Fibroblast of skin of left biceps (primary cell): ENCODE measurements around the gene TNFAIP8L2.

Source experiments
- DNase-seq, 2 experiments: peaks; one replicate each; pipeline ENCODE4 v3.0.0-alpha.2; 2013; ENCODE audit warnings: low read depth in 2 of 2

The TNFAIP8L2 gene

GRCh38 chr1:151156515-151156819 lies at the start of gene TNFAIP8L2:
Gene TNFAIP8L2 (plus strand): TSS chr1:151156649. CDS start chr1:151158698, 2,049 bp downstream.
- no peak for DNase-seq

DNA sequence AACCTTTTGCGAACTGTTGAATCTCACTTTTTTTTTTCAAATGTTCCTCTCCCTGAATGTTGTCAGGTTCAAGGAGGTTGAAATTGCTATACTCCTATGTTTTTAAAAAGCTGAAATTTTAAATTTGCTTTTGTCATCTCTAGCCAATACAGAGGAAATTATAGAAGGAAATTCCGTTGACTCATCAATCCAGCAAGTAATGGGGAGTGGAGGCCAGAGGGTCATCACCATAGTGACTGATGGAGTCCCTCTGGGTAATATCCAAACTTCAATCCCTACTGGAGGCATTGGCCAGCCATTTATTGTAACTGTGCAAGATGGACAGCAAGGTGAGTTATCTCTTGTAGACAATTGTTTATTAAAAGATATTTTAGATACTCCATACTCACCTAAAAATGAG lies 49.6 kb upstream of the TNFAIP8L2 start:
- DNase-seq, result no peak

DNA sequence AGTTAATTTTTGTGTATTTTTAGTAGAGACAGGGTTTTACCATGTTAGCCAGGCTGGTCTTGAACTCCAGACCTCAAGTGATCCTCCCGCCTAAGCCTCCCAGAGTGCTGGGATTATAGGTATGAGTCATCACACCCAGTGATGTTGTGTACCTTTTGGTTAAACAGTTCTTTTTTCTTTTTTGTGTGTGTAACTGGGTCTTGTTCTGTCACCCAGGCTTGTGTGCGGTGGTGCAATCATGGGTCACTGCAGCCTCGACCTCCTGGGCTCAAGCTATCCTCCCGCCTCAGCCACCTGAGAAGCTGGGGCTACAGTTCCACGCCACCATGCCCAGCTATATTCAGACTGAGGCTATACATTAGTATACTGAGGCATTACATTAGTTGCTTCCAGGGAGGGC lies 48.1 kb upstream of the TNFAIP8L2 start:
- no peak for DNase-seq

DNA sequence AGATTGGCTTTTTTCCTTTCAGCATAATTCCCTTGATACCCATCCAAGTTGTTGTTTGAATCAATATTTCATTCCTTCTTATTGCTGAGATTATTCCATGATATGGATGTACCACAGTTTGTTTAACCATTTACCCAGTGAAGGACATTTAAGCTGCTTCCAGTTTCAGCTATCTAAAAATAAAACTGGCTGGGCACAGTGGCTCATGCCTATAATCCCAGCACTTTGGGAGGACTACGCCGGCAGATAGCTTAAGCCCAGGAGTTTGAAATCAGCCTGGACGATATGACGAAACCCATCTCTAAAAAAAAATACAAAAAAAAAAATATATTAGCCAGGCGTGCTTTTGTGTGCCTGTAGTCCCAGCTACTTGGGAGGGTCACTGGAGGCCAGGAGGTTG lies 42.6 kb upstream of the TNFAIP8L2 start:
- no peak for DNase-seq

- no peak for DNase-seq
These were observed 31.6 kb upstream of the TNFAIP8L2 start for GRCh38 chr1:151124763-151125403.

- DNase-seq, result no peak
These were observed 27.6 kb upstream of the TNFAIP8L2 start for GRCh38 chr1:151128800-151129199.

- peak; percentile 70 to 77 for DNase-seq
These were observed 25.4 kb upstream of the TNFAIP8L2 start for GRCh38 chr1:151130987-151131586.

- DNase-seq, result no peak
These were observed 24.6 kb upstream of the TNFAIP8L2 start for GRCh38 chr1:151131701-151132334.

DNA sequence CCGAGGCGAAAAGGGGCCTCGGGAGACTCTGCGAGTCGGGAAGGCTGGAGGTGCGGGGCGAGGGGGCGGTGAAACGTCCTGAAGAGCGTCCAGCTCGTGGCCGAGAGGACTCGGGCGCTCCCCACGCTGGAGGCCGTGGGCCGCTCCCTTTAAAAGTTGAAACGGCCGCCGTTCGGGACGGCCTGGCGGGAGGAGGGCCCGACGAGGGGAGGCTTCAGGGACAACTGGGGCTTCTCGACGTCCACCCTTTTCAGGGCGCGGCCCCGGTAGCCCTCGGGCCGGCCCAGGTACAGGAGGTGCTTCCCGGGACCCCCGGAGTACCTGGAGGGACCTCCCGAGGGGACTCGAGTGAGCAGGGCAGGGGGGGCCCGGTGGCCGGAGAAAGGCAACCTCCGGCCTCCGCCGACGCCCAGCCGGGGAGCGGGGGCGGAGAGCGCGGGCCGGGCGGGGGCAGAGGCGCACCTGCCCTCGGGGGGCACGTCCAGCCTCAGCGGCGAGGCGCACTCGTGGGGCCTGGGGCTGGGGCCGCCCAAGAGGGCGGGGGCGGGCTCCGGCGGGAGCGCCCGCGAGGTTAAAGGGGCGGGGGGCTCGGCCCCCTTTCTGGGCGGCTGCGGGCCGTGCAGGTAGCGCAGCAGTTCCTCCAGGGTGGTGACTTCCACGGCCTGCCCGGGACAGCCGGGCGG lies 24.0 kb upstream of the TNFAIP8L2 start:
- DNase-seq, result no peak

GRCh38 chr1:151133018-151133806 lies 23.2 kb upstream of the TNFAIP8L2 start:
- DNase-seq, result no peak

DNA sequence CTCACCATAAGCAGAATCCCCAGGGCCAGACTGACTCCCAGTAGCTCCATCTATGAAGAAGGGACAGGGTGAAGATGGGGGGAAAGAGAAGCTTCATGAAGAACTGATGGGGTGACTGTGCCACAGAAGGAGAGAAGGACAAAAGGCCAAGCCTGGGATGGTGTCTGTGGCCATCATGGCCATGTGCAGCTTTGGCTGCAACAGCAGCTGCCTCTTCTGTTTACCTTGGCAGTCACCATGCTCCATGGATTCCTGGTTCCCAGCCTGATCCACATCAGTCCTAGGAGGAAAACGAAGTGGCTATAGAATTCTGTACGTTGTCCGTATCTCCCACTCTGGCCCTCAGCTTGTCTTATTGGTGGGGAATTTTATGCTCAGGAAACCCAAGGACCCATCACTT lies 22.1 kb upstream of the TNFAIP8L2 start:
- no peak for DNase-seq

- DNase-seq, result no peak
These were observed 21.5 kb upstream of the TNFAIP8L2 start for GRCh38 chr1:151134991-151135390.

GRCh38 chr1:151135433-151136385 lies 20.7 kb upstream of the TNFAIP8L2 start:
- DNase-seq, result no peak

- DNase-seq, result no peak
These were observed 18.7 kb upstream of the TNFAIP8L2 start for GRCh38 chr1:151137789-151138188.

DNA sequence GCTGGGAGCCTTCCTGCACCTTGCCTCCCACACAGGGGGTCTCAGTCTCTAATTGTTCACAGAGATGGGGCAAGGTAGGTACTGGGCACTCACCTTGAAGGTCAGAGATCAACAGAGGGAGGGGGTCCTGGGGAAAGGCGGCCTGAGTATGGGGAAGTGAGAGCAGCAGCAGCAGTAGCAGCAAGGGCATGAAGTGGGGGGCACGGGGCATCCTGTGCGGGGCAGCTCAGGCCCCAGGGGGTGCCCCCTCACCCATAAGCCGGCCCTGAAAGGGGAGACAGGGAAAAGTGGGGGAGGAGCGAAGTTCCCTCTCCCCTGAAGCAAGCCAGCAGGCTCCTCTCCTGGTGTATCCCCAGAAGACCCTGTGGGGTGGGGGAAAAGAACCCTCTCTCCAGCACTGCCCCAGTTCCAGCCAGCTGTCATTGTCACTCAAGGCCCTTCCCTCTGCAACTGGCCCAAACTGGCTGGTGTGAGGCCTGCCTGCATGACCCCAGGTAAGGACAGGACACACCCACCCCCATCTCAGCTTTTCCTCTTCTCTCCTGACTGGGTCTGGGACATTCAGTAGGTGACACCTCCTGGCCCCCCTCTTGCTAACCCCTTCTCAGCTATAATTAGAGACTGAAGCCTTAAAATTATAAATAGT lies 13.9 kb upstream of the TNFAIP8L2 start:
- no peak for DNase-seq

DNA sequence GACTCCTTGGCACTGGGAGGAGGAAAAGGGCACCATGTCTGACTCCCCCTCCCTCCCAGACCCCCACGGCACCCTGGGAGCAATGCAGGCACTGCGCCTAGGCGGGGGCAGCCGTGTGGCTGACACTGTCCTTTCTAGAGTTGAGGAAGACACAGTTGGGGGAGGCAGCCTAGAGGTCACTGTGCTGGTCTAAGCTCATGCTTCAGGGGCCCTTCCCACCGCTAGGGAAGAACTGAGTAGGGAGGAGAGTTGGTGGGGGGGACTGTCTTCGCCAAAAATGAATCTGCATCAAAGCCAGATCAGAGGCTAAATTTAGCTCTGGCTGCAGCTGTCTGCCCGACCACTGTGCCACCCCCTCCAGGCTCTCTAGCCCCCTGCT lies 13.4 kb upstream of the TNFAIP8L2 start:
- no peak for DNase-seq

DNA sequence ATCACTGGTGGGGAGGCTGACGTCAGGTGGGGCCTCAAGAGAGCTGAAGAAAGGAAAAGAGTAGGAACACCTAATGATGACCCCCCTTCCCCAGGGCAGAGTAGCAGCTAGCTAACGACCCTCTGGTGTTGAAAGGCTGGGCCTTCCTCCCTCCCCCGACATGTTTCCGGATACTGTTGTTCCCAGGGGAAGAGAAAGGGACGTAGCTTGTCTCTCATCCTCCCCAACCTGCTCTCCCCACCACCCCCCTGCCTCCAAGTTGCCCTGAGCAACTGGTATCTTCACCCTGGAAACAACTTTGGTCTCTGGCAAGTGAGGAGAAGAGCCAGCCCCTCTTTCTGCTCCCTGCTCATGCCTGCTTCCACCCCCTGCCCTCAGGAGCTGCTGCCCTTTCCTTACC lies 12.5 kb upstream of the TNFAIP8L2 start:
- DNase-seq, result no peak

DNA sequence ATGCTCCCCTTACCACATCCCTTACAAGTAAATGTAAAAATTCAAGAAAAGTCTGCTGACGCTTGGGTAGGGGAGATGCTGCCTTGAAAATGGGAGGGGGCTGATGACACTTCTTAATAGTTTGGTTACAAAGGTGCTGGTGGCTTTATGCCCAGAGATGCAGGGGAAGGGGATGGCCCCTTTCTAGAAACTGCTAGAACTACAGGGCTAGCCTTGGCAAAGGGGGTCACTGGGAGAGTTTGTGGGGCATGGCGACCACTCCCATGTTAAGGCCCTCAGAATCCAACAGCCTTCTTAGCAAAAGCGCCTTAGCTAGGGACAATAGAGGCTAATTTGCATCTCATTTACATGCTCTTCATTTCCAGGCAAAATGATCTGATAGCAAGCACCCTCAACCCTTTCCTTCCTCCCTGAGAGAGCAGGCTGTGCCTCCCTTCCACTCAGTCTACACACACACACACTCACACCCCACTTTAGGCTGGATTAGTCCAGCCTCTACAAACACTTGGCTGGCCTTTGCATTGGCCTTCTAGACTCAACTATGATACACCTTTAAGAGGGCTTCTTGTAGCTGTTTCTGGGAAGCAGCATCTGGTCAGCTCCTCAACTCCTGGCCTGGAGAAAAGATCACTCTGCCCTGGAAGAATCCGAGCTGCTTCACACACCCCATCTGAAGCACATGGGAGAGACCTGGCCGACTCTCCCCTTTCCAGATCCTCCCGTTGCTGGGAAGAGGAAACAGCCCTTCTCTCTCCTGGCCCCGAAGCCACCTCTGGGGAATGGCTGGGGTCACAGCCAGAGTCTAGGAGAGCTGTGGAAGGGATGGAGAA lies 11.8 kb upstream of the TNFAIP8L2 start:
- DNase-seq, result no peak

DNA sequence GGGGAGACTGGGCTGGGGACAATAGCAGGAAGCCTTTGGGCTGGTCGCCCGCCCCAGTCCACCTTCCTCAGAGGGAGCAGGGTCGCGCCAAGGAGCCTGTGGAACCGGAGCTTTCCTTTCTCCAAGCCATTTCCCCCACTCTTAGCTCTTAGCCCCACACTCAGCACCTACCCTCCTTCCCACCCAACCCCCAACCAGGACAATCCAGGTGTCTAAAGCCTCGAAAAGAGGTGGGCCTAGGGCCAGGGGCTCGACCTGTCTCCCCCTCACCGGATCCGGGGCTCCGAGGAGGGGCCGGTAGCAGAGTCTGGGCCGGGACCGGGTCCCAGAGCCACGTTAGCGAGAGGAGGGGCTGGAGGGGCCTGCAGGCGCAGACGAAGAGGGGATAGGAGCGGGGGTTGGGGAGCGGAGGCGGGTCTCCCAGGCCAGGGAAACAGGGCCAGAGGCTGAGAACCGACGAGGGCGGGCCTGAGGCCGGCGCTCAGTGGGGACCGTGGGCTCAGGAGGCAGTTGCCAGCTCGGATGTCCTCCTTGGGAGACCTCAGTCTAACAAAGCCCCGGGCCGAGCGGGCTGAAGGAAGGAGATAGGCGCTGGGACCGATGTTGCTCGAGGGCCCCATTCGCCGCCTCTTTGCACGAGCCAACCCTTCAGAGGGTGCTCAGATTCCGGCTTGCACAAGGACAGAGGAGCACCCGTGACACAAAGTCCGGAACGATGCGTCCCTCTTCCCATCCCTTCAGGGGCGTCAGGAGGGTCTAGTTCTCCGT lies 11.0 kb upstream of the TNFAIP8L2 start:
- DNase-seq, result no peak
